ENCODE data around the gene INTS7.

GRCh38 chr1:211975152-211975941 lies 60.0 kb downstream of the INTS7 start:
- TF ChIP-seq CTCF (conservative IDR thresholded peaks at IDR 0.05; ENCODE audit: low read depth in 2 of 2) (no peak), POLR2AphosphoS5 (IDR thresholded peaks at IDR 0.05; ENCODE audit: low read depth) (no peak), REST (IDR thresholded peaks at IDR 0.05; ENCODE audit: unreplicated experiment) (no peak), EZH2 (IDR thresholded peaks at IDR 0.05; ENCODE audit: low read depth, unreplicated experiment) (no peak), EZH2phosphoT487 (IDR thresholded peaks at IDR 0.05; ENCODE audit: unreplicated experiment) (no peak), CREB1 (CRISPR knock-in tag; IDR thresholded peaks at IDR 0.05; ENCODE audit: low read depth) (no peak), JUNB (IDR thresholded peaks at IDR 0.05; ENCODE audit: unreplicated experiment) (no peak), STAT1 (IDR thresholded peaks at IDR 0.05; ENCODE audit: unreplicated experiment) (no peak)

Data from GM23338 (cell line).